BLaER1 treated with 17β-estradiol and CSF1 and Interleukin-3, amounts not matched to agents 10 nM and 100 nM (cell line): Measurements from ENCODE around the gene SYNGAP1.

Experiments used
- H3K27ac ChIP-seq, 11 experiments: shearing (Covaris generic); formaldehyde crosslinking; 2 replicates each; pipeline ENCODE4 v1.8.1; 2022
- H3K27me3 ChIP-seq, 11 experiments: shearing (Covaris generic); formaldehyde crosslinking; 2 replicates each; pipeline ENCODE4 v1.8.1; 2022
- H3K36me3 ChIP-seq, 11 experiments: shearing (Covaris generic); formaldehyde crosslinking; 2 replicates each; pipeline ENCODE4 v1.8.1; 2022
- H3K4me1 ChIP-seq, 10 experiments: shearing (Covaris generic); formaldehyde crosslinking; 2 replicates each; pipeline ENCODE4 v1.8.1; 2022
- H3K4me2 ChIP-seq, 11 experiments: shearing (Covaris generic); formaldehyde crosslinking; 2 replicates each; pipeline ENCODE4 v1.8.1; 2022
- H3K4me3 ChIP-seq, 10 experiments: shearing (Covaris generic); formaldehyde crosslinking; 2 replicates each; pipeline ENCODE4 v1.8.1; 2022
- H3K9ac ChIP-seq, 11 experiments: shearing (Covaris generic); formaldehyde crosslinking; 2 replicates each; pipeline ENCODE4 v1.8.1; 2022
- H3K9me3 ChIP-seq, 11 experiments: shearing (Covaris generic); formaldehyde crosslinking; replicated peaks in 1 of 11; 2 replicates each; pipeline ENCODE4 v1.8.1; 2022
- H4K20me1 ChIP-seq, 11 experiments: shearing (Covaris generic); formaldehyde crosslinking; 2 replicates each; pipeline ENCODE4 v1.8.1; 2022
- Cebpa-rat ChIP-seq, 11 experiments: shearing (Covaris generic); IDR thresholded peaks; 2 replicates each; pipeline ENCODE4 v1.8.1; 2022

Gene SYNGAP1

GRCh38 chr6:33410050-33410710 lies 9.7 kb upstream of the SYNGAP1 start:
- H3K4me1 ChIP-seq: peaks cover 55 to 62% (median 58%) of the 10 kb centered on the region in 10 experiments
- peaks cover 5 to 43% (median 18%) of the 10 kb centered on the region in 11 experiments; a peak in 15 of 22 replicates for H4K20me1 ChIP-seq
- no peaks in the 10 kb centered on the region for H3K9me3 ChIP-seq
- H3K27me3 ChIP-seq: no peaks in the 10 kb centered on the region
- H3K4me2 ChIP-seq: peak overlapping the region; percentile 85 to 97 (median 92)
- peak overlapping the region; percentile 78 to 90 (median 85) for H3K9ac ChIP-seq
- peak overlapping the region; percentile 73 to 93 (median 84); a peak in 21 of 22 replicates for H3K27ac ChIP-seq
- peak overlapping the region; percentile 73 to 86 (median 78) for H3K4me3 ChIP-seq
- no peak for TF ChIP-seq Cebpa-rat (IDR thresholded peaks at IDR 0.05)
- H3K36me3 ChIP-seq: peaks cover 26 to 67% (median 61%) of the 10 kb centered on the region in 11 experiments

GRCh38 chr6:33410711-33411631 lies 8.9 kb upstream of the SYNGAP1 start, which contains the start of gene PHF1:
Gene PHF1 (plus strand): TSS chr6:33411014. CDS start chr6:33412264, 1,250 bp downstream.
- Histone ChIP-seq H3K4me2 (peak within 1 kb of the TSS; percentile 87 to 99 (median 95)), H3K4me1 (peaks cover 56 to 62% (median 60%) of the 10 kb centered on the region in 10 experiments), H4K20me1 (peaks cover 5 to 43% (median 18%) of the 10 kb centered on the region in 11 experiments; a peak in 13 of 22 replicates), H3K9me3 (no peaks in the 10 kb centered on the region), H3K9ac (peak within 1 kb of the TSS; percentile 78 to 90 (median 85)), H3K36me3 (peaks cover 34 to 67% (median 61%) of the 10 kb centered on the region in 11 experiments), H3K4me3 (peak within 1 kb of the TSS; percentile 73 to 86 (median 78)), H3K27me3 (no peaks in the 10 kb centered on the region), H3K27ac (peak within 1 kb of the TSS; percentile 73 to 93 (median 84))
- no peak for TF ChIP-seq Cebpa-rat (IDR thresholded peaks at IDR 0.05)

GRCh38 chr6:33411632-33412005 lies 8.2 kb upstream of the SYNGAP1 start:
- no peaks in the 10 kb centered on the region for H3K27me3 ChIP-seq

GRCh38 chr6:33412140-33413009 lies 7.5 kb upstream of the SYNGAP1 start:
- peak overlapping the region in 2 of 11 experiments; percentile 6 to 81; a peak in 1 of 22 replicates for H3K27ac ChIP-seq
- H3K4me2 ChIP-seq: peak overlapping the region; percentile 87 to 99 (median 93)
- no peaks in the 10 kb centered on the region for H3K27me3 ChIP-seq
- H3K4me1 ChIP-seq: peaks cover 63 to 74% (median 72%) of the 10 kb centered on the region in 10 experiments
- H3K9me3 ChIP-seq: no peaks in the 10 kb centered on the region
- H3K9ac ChIP-seq: peak overlapping the region in 10 of 11 experiments; percentile 15 to 90 (median 84); a peak in 19 of 22 replicates
- TF ChIP-seq Cebpa-rat (IDR thresholded peaks at IDR 0.05): no peak
- peak overlapping the region in 7 of 10 experiments; percentile 73 to 86 (median 78); a peak in 13 of 20 replicates for H3K4me3 ChIP-seq
- peaks cover 42 to 62% (median 53%) of the 10 kb centered on the region in 11 experiments for H3K36me3 ChIP-seq
- H4K20me1 ChIP-seq: peaks cover 6 to 51% (median 23%) of the 10 kb centered on the region in 11 experiments; a peak in 12 of 22 replicates

More at GRCh38 chr6:33411632-33412005, 8.2 kb upstream of the SYNGAP1 start:
- H3K27ac ChIP-seq: peak overlapping the region in 10 of 11 experiments; percentile 75 to 93 (median 84); a peak in 20 of 22 replicates
- peak overlapping the region; percentile 87 to 99 (median 93) for H3K4me2 ChIP-seq
- H4K20me1 ChIP-seq: peaks cover 6 to 43% (median 20%) of the 10 kb centered on the region in 11 experiments; a peak in 13 of 22 replicates
- H3K9ac ChIP-seq: peak overlapping the region; percentile 77 to 90 (median 84)
- peaks cover 62 to 67% (median 65%) of the 10 kb centered on the region in 10 experiments for H3K4me1 ChIP-seq
- no peak for TF ChIP-seq Cebpa-rat (IDR thresholded peaks at IDR 0.05)
- peaks cover 39 to 67% (median 61%) of the 10 kb centered on the region in 11 experiments for H3K36me3 ChIP-seq
- H3K4me3 ChIP-seq: peak overlapping the region; percentile 73 to 86 (median 78)
- no peaks in the 10 kb centered on the region for H3K9me3 ChIP-seq

GRCh38 chr6:33413241-33414120 lies 6.4 kb upstream of the SYNGAP1 start:
- H3K9ac ChIP-seq: peak overlapping the region in 9 of 11 experiments; percentile 1 to 82 (median 47); a peak in 10 of 22 replicates
- peaks cover 40 to 51% (median 45%) of the 10 kb centered on the region in 11 experiments for H3K36me3 ChIP-seq
- H3K4me2 ChIP-seq: peak overlapping the region in 9 of 11 experiments; percentile 87 to 99 (median 97); a peak in 13 of 22 replicates
- no peaks in the 10 kb centered on the region for H3K9me3 ChIP-seq
- peaks cover 65 to 80% (median 78%) of the 10 kb centered on the region in 10 experiments for H3K4me1 ChIP-seq
- no peak for TF ChIP-seq Cebpa-rat (IDR thresholded peaks at IDR 0.05)
- H4K20me1 ChIP-seq: peaks cover 6 to 51% (median 24%) of the 10 kb centered on the region in 11 experiments; a peak in 12 of 22 replicates
- H3K27me3 ChIP-seq: no peaks in the 10 kb centered on the region
- H3K4me3 ChIP-seq: no peak overlapping the region
- peak overlapping the region in 7 of 11 experiments; percentile 2 to 73 (median 63); a peak in 10 of 22 replicates for H3K27ac ChIP-seq

- Histone ChIP-seq H3K4me3 (peak overlapping the region in 4 of 10 experiments; percentile 78 to 84 (median 81); a peak in 4 of 20 replicates), H3K27me3 (no peaks in the 10 kb centered on the region), H3K4me2 (peak overlapping the region; percentile 91 to 100 (median 98)), H3K4me1 (peaks cover 72 to 84% (median 82%) of the 10 kb centered on the region in 10 experiments), H3K27ac (peak overlapping the region in 8 of 11 experiments; percentile 3 to 86 (median 64); a peak in 13 of 22 replicates), H3K9ac (peak overlapping the region in 10 of 11 experiments; percentile 45 to 85 (median 81); a peak in 20 of 22 replicates), H3K9me3 (no peaks in the 10 kb centered on the region), H4K20me1 (peaks cover 6 to 51% (median 24%) of the 10 kb centered on the region in 11 experiments; a peak in 12 of 22 replicates), H3K36me3 (peaks cover 38 to 49% (median 42%) of the 10 kb centered on the region in 11 experiments)
- no peak for TF ChIP-seq Cebpa-rat (IDR thresholded peaks at IDR 0.05)
Measured at GRCh38 chr6:33414592-33415271, 5.1 kb upstream of the SYNGAP1 start.
